Measurements from ENCODE around the gene CDH23. TPM values are rescaled to one million over a fixed set of nuclear protein-coding genes. Genes with fewer than 3 reads are reported as not detected.

CDH23 gene
- total and polyA plus RNA-seq, 9 of the 15 experiments (the other 6 are each of a cell fraction or from before 2014, with no cell fraction given), result 0.18 to 1.2 (median 0.47) TPM

- TF ChIP-seq ETV5 (CRISPR knock-in tag; IDR thresholded peaks at IDR 0.05; ENCODE audit: low read depth), result peak; percentile 46; the same call in 1 of the 2 replicates
- peak; percentile 97 for TF ChIP-seq CEBPB (tag; IDR thresholded peaks at IDR 0.05)
- TF ChIP-seq THRB (CRISPR knock-in tag; conservative IDR thresholded peaks at IDR 0.05), result no peak
- TF ChIP-seq, protein P1, sequence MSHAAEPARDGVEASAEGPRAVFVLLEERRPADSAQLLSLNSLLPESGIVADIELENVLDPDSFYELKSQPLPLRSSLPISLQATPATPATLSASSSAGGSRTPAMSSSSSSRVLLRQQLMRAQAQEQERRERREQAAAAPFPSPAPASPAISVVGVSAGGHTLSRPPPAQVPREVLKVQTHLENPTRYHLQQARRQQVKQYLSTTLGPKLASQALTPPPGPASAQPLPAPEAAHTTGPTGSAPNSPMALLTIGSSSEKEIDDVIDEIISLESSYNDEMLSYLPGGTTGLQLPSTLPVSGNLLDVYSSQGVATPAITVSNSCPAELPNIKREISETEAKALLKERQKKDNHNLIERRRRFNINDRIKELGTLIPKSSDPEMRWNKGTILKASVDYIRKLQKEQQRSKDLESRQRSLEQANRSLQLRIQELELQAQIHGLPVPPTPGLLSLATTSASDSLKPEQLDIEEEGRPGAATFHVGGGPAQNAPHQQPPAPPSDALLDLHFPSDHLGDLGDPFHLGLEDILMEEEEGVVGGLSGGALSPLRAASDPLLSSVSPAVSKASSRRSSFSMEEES (CRISPR knock-in tag; IDR thresholded peaks at IDR 0.05), result no peak
- TF ChIP-seq SFPQ (IDR thresholded peaks at IDR 0.05; ENCODE audit: low read depth, low read length), result no peak
- TF ChIP-seq MBD2 (IDR thresholded peaks at IDR 0.05; ENCODE audit: borderline replicate concordance, low read depth), result no peak
- 0 out of 2 replicates have a peak, but pooled peaks have one; percentile 15 for TF ChIP-seq RB1 (IDR thresholded peaks at IDR 0.05; ENCODE audit: low read depth)
- TF ChIP-seq XRCC3 (IDR thresholded peaks at IDR 0.05), result no peak
- no peak; the same call in 1 of the 2 replicates for TF ChIP-seq ZBTB7A (IDR thresholded peaks at IDR 0.05; ENCODE audit: borderline replicate concordance, control insufficient read depth, low read depth, low read length)
- TF ChIP-seq GMEB1 (CRISPR knock-in tag; IDR thresholded peaks at IDR 0.05), result no peak
- TF ChIP-seq RBFOX2 (IDR thresholded peaks at IDR 0.05; ENCODE audit: low read depth, low read length), result peak; percentile 64
- no peak for TF ChIP-seq ATF1 (CRISPR knock-in tag; IDR thresholded peaks at IDR 0.05)
- TF ChIP-seq ATF1 (tag; IDR thresholded peaks at IDR 0.05), result peak; percentile 61
- TF ChIP-seq ZNF316 (IDR thresholded peaks at IDR 0.05), result no peak
- TF ChIP-seq PTRF (tag; IDR thresholded peaks at IDR 0.05), result peak; percentile 49; the same call in 1 of the 2 replicates
- no peak for TF ChIP-seq TGIF2 (CRISPR knock-in tag; IDR thresholded peaks at IDR 0.05)
- TF ChIP-seq ATF2 (CRISPR knock-in tag; IDR thresholded peaks at IDR 0.05), result no peak
- no peak for TF ChIP-seq ZNF408 (CRISPR knock-in tag; IDR thresholded peaks at IDR 0.05; ENCODE audit: low read depth)
These were observed 241.5 kb downstream of the CDH23 start (continued) for GRCh38 chr10:71638064-71638821.
